ENCODE results near the gene INPP5A. TPM values are rescaled to one million over a fixed set of nuclear protein-coding genes. Genes with fewer than 3 reads are reported as not detected.

INPP5A gene
- total RNA-seq, 1 experiment from 2014 or later: 22.6 TPM

GRCh38 chr10:132524443-132525285 lies 12.9 kb upstream of the INPP5A start:
- H3K27ac ChIP-seq (ENCODE audit: low read length): no peak overlapping the region
- H3K9ac ChIP-seq (ENCODE audit: low read length): no peak overlapping the region
- H3F3A ChIP-seq (ENCODE audit: low read length, unreplicated experiment): no peaks in the 10 kb centered on the region
- intact Hi-C loops (cut with micrococcal nuclease): no loop called here
- no peaks in the 10 kb centered on the region for H3K27me3 ChIP-seq (ENCODE audit: low read length)
- ChIA-PET CTCF (no interaction called here), POLR2A (ENCODE audit: unreplicated experiment) (no interaction called here)
- H3K9me2 ChIP-seq (replicated peaks; ENCODE audit: low read length): no peaks in the 10 kb centered on the region
- DNase-seq (no peak), ATAC-seq (no peak)
- no peaks in the 10 kb centered on the region for H4K20me1 ChIP-seq (ENCODE audit: low read length)
- H2AFZ ChIP-seq (ENCODE audit: low read length): no peak overlapping the region
- no peak overlapping the region for H3K4me2 ChIP-seq (ENCODE audit: low read length)
- no peaks in the 10 kb centered on the region for H3K9me3 ChIP-seq (ENCODE audit: low read length)
- no peak for TF ChIP-seq CTCF (conservative IDR thresholded peaks at IDR 0.05; ENCODE audit: low read depth, low read length)
- H3K4me3 ChIP-seq (ENCODE audit: low read length): no peak overlapping the region
- no peaks in the 10 kb centered on the region for H3K4me1 ChIP-seq (ENCODE audit: insufficient read depth, low read length)
- H3K36me3 ChIP-seq (ENCODE audit: low read depth, low read length): no peaks in the 10 kb centered on the region
- BruUV-seq (replicated peaks): no TSS peak
- no peaks in the 10 kb centered on the region for H3K79me2 ChIP-seq (ENCODE audit: low read length)

GRCh38 chr10:132526676-132527075 lies 10.9 kb upstream of the INPP5A start:
- H3K27ac ChIP-seq (ENCODE audit: low read length): no peak overlapping the region
- H4K20me1 ChIP-seq (ENCODE audit: low read length): no peaks in the 10 kb centered on the region
- peaks cover 2% of the 10 kb centered on the region; the same call in 1 of the 2 replicates for H3K4me1 ChIP-seq (ENCODE audit: insufficient read depth, low read length)
- POLR2A ChIA-PET (ENCODE audit: unreplicated experiment): no interaction called here
- H3K79me2 ChIP-seq (ENCODE audit: low read length): no peaks in the 10 kb centered on the region
- H3K27me3 ChIP-seq (ENCODE audit: low read length): no peaks in the 10 kb centered on the region
- no peak overlapping the region for H3K9ac ChIP-seq (ENCODE audit: low read length)
- no peak overlapping the region for H3K4me2 ChIP-seq (ENCODE audit: low read length)
- H3K4me3 ChIP-seq (ENCODE audit: low read length): no peak overlapping the region
- BruUV-seq (replicated peaks): no TSS peak
- TF ChIP-seq EZH2 (IDR thresholded peaks at IDR 0.05; ENCODE audit: low read length, unreplicated experiment) (no peak), EZH2phosphoT487 (IDR thresholded peaks at IDR 0.05; ENCODE audit: borderline replicate concordance, low read length) (no peak), CTCF (conservative IDR thresholded peaks at IDR 0.05; ENCODE audit: low read depth, low read length) (no peak)
- no peak for DNase-seq
- peak; percentile 67 for ATAC-seq
- H3K9me3 ChIP-seq (ENCODE audit: low read length): no peaks in the 10 kb centered on the region
- CTCF ChIA-PET: no interaction called here
- no peaks in the 10 kb centered on the region for H3K9me2 ChIP-seq (replicated peaks; ENCODE audit: low read length)
- H3F3A ChIP-seq (ENCODE audit: low read length, unreplicated experiment): no peaks in the 10 kb centered on the region
- intact Hi-C loops (cut with micrococcal nuclease): no loop called here
- H3K36me3 ChIP-seq (ENCODE audit: low read depth, low read length): no peaks in the 10 kb centered on the region
- H2AFZ ChIP-seq (ENCODE audit: low read length): no peak overlapping the region

GRCh38 chr10:132527339-132528063 lies 10.1 kb upstream of the INPP5A start:
- DNase-seq (no peak), ATAC-seq (no peak)
- TF ChIP-seq EZH2 (IDR thresholded peaks at IDR 0.05; ENCODE audit: low read length, unreplicated experiment): no peak
- TF ChIP-seq CTCF (conservative IDR thresholded peaks at IDR 0.05; ENCODE audit: low read depth, low read length): no peak
- TF ChIP-seq EZH2phosphoT487 (IDR thresholded peaks at IDR 0.05; ENCODE audit: borderline replicate concordance, low read length): no peak
- H3K9ac ChIP-seq (ENCODE audit: low read length): no peak overlapping the region
- no peak overlapping the region for H3K27ac ChIP-seq (ENCODE audit: low read length)
- no TSS peak for BruUV-seq (replicated peaks)
- ChIA-PET POLR2A (ENCODE audit: unreplicated experiment) (no interaction called here), CTCF (no interaction called here)
- H3K4me2 ChIP-seq (ENCODE audit: low read length): no peak overlapping the region
- no peaks in the 10 kb centered on the region for H3K36me3 ChIP-seq (ENCODE audit: low read depth, low read length)
- no peaks in the 10 kb centered on the region for H3K79me2 ChIP-seq (ENCODE audit: low read length)
- peaks cover 10% of the 10 kb centered on the region for H3K4me1 ChIP-seq (ENCODE audit: insufficient read depth, low read length)
- no peak overlapping the region for H2AFZ ChIP-seq (ENCODE audit: low read length)
- intact Hi-C loops (cut with micrococcal nuclease): no loop called here
- no peaks in the 10 kb centered on the region for H3K27me3 ChIP-seq (ENCODE audit: low read length)
- no peaks in the 10 kb centered on the region for H3K9me2 ChIP-seq (replicated peaks; ENCODE audit: low read length)
- H3F3A ChIP-seq (ENCODE audit: low read length, unreplicated experiment): no peaks in the 10 kb centered on the region
- no peaks in the 10 kb centered on the region for H4K20me1 ChIP-seq (ENCODE audit: low read length)
- no peaks in the 10 kb centered on the region for H3K9me3 ChIP-seq (ENCODE audit: low read length)
- no peak overlapping the region for H3K4me3 ChIP-seq (ENCODE audit: low read length)

All from PC-3 (cell line).